HEK293T (cell line): Measurements from ENCODE around the gene KIAA1549.

ENCODE experiments used
- ARNT ChIP-seq: fragments of 450-650 bp; IDR thresholded peaks from 2 replicates; pipeline ENCODE4 v1.6.1; 2017; ENCODE audit warnings: mild to moderate bottlenecking
- BHLHE40 ChIP-seq: fragments of 450-650 bp; IDR thresholded peaks from 2 replicates; pipeline ENCODE4 v1.6.1; 2016; ENCODE audit warnings: mild to moderate bottlenecking, moderate library complexity, borderline replicate concordance
- ELF4 ChIP-seq: fragments of 450-650 bp; IDR thresholded peaks from 2 replicates; pipeline ENCODE4 v1.6.1; 2017; ENCODE audit warnings: antibody characterized with exemption
- FOXA1 ChIP-seq: fragments of 450-650 bp; IDR thresholded peaks from 2 replicates; pipeline ENCODE4 v1.6.1; 2016; ENCODE audit warnings: mild to moderate bottlenecking
- FOXK2 ChIP-seq: fragments of 450-650 bp; IDR thresholded peaks from 2 replicates; pipeline ENCODE4 v1.6.1; 2016; ENCODE audit warnings: mild to moderate bottlenecking
- FOXM1 ChIP-seq: fragments of 450-650 bp; IDR thresholded peaks from 2 replicates; pipeline ENCODE4 v1.6.1; 2017; ENCODE audit warnings: mild to moderate bottlenecking, borderline replicate concordance
- HDGF ChIP-seq: fragments of 450-650 bp; IDR thresholded peaks from 2 replicates; pipeline ENCODE4 v1.6.1; 2017; ENCODE audit warnings: antibody characterized with exemption, borderline replicate concordance
- L3MBTL2 ChIP-seq: fragments of 450-650 bp; conservative IDR thresholded peaks from 2 replicates; pipeline ENCODE4 v1.6.1; 2016; ENCODE audit warnings: mild to moderate bottlenecking
- LEF1 ChIP-seq: fragments of 450-650 bp; IDR thresholded peaks from 2 replicates; pipeline ENCODE4 v1.6.1; 2017; ENCODE audit warnings: mild to moderate bottlenecking, borderline replicate concordance
- NFRKB ChIP-seq: fragments of 450-650 bp; IDR thresholded peaks from 2 replicates; pipeline ENCODE4 v1.6.1; 2016; ENCODE audit warnings: mild to moderate bottlenecking, moderate library complexity
- SP1 ChIP-seq: fragments of 450-650 bp; IDR thresholded peaks from 2 replicates; pipeline ENCODE4 v1.6.1; 2017
- SUZ12 ChIP-seq: fragments of 450-650 bp; IDR thresholded peaks from 2 replicates; pipeline ENCODE4 v1.6.1; 2016; ENCODE audit warnings: mild to moderate bottlenecking
- ZNF384 ChIP-seq: fragments of 450-650 bp; IDR thresholded peaks from 2 replicates; pipeline ENCODE4 v1.6.1; 2016

GRCh38 chr7:138975343-138976104 lies 5.7 kb downstream of the KIAA1549 start:
- no peak for TF ChIP-seq SP1
- TF ChIP-seq FOXA1: no peak
- no peak for TF ChIP-seq FOXK2
- TF ChIP-seq ARNT: no peak
- TF ChIP-seq ZNF384: no peak
- TF ChIP-seq SUZ12: no peak
- TF ChIP-seq ELF4: no peak
- TF ChIP-seq NFRKB: no peak
- TF ChIP-seq BHLHE40: no peak
- TF ChIP-seq L3MBTL2: no peak
- TF ChIP-seq HDGF: no peak
- TF ChIP-seq FOXM1: no peak
- no peak for TF ChIP-seq LEF1
